Fibroblast of upper back skin (primary cell): Measurements from ENCODE around the gene SHROOM2.
"Not testable (repeated sequence)": the region's sequence is repeated elsewhere in the genome, so short reads cannot be mapped to it uniquely, and the experiment has no call there.

Source experiments
- DNase-seq: peaks from one replicate; pipeline ENCODE4 v3.0.0-alpha.2; 2013

Gene SHROOM2

GRCh38 chrX:9785944-9786797, at the start of gene SHROOM2:
Gene SHROOM2, plus strand, starts transcription at chrX:9786429. Its CDS starts 117 bp downstream, at chrX:9786546.
- DNase-seq: no peak

GRCh38 chrX:9737363-9737762, 48.9 kb upstream of the SHROOM2 start:
- DNase-seq: no peak

- no peak for DNase-seq
These were observed 48.1 kb upstream of the SHROOM2 start for GRCh38 chrX:9738151-9738550.

GRCh38 chrX:9739130-9739529, 47.1 kb upstream of the SHROOM2 start:
- no peak for DNase-seq

- peak; percentile 15 for DNase-seq
These were observed 40.7 kb upstream of the SHROOM2 start for GRCh38 chrX:9745417-9746115.

- peak; percentile 64 for DNase-seq
These were observed 39.9 kb upstream of the SHROOM2 start for GRCh38 chrX:9746148-9746888.

GRCh38 chrX:9747644-9748043, 38.6 kb upstream of the SHROOM2 start:
- DNase-seq: no peak

- DNase-seq: no peak
These were observed 37.0 kb upstream of the SHROOM2 start for GRCh38 chrX:9749146-9749692.

- no peak for DNase-seq
These were observed 28.9 kb upstream of the SHROOM2 start for GRCh38 chrX:9757366-9757765.

- no peak for DNase-seq
These were observed 28.1 kb upstream of the SHROOM2 start for GRCh38 chrX:9758021-9758638.

GRCh38 chrX:9759337-9759736, 26.9 kb upstream of the SHROOM2 start:
- no peak for DNase-seq

GRCh38 chrX:9765072-9765736, 21.0 kb upstream of the SHROOM2 start:
- DNase-seq: no peak

- DNase-seq: no peak
These were observed 20.5 kb upstream of the SHROOM2 start, which contains the start of gene GPR143 for GRCh38 chrX:9765737-9766097. Gene GPR143, minus strand, starts transcription at chrX:9765847. Its CDS starts 30 bp downstream, at chrX:9765817.

GRCh38 chrX:9767375-9767774, 18.9 kb upstream of the SHROOM2 start:
- DNase-seq: no peak

- DNase-seq: not testable (repeated sequence)
These were observed 17.8 kb upstream of the SHROOM2 start for GRCh38 chrX:9768321-9768839.

GRCh38 chrX:9770319-9770718, 15.9 kb upstream of the SHROOM2 start:
- DNase-seq: no peak

GRCh38 chrX:9772943-9773342, 13.3 kb upstream of the SHROOM2 start:
- DNase-seq: no peak

- no peak for DNase-seq
These were observed 10.3 kb upstream of the SHROOM2 start for GRCh38 chrX:9775930-9776329.

GRCh38 chrX:9781941-9782340, 4.3 kb upstream of the SHROOM2 start:
- no peak for DNase-seq

GRCh38 chrX:9784332-9784731, 1.9 kb upstream of the SHROOM2 start:
- DNase-seq: no peak

GRCh38 chrX:9785254-9785943, 830 bp upstream of the SHROOM2 start:
- no peak for DNase-seq
